ENCODE data around the gene STON2.
"Not testable (repeated sequence)": the region's sequence is repeated elsewhere in the genome, so short reads cannot be mapped to it uniquely, and the experiment has no call there.

Gene STON2

GRCh38 chr14:81400202-81400678 lies at the start of gene STON2:
Gene STON2, minus strand, starts transcription at chr14:81400324. Its CDS starts 1,942 bp downstream, at chr14:81398382.
- peak in 1 of 2 donors; percentile 42 for DNase-seq

- no peak for DNase-seq
Measured at GRCh38 chr14:81449576-81449975, 49.5 kb upstream of the STON2 start.

- no peak for DNase-seq
Measured at GRCh38 chr14:81449114-81449513, 49.0 kb upstream of the STON2 start.

- no peak for DNase-seq
Measured at GRCh38 chr14:81447021-81447764, 47.1 kb upstream of the STON2 start.

- no peak for DNase-seq
Measured at GRCh38 chr14:81446279-81447007, 46.3 kb upstream of the STON2 start.

GRCh38 chr14:81441626-81442134 lies 41.6 kb upstream of the STON2 start:
- DNase-seq: no peak

- DNase-seq: no peak
Measured at GRCh38 chr14:81440041-81440440, 39.9 kb upstream of the STON2 start.

GRCh38 chr14:81437244-81437643 lies 37.1 kb upstream of the STON2 start:
- no peak for DNase-seq

GRCh38 chr14:81436296-81437138 lies 36.4 kb upstream of the STON2 start:
- peak; percentile 29 to 30 for DNase-seq

GRCh38 chr14:81435391-81436295 lies 35.5 kb upstream of the STON2 start:
- DNase-seq: peak in 1 of 2 donors; percentile 9

GRCh38 chr14:81435048-81435390 lies 34.9 kb upstream of the STON2 start:
- no peak for DNase-seq

GRCh38 chr14:81434230-81434629 lies 34.1 kb upstream of the STON2 start:
- no peak for DNase-seq

- no peak for DNase-seq
Measured at GRCh38 chr14:81433378-81433777, 33.3 kb upstream of the STON2 start.

GRCh38 chr14:81432219-81432661 lies 32.1 kb upstream of the STON2 start:
- no peak for DNase-seq

- DNase-seq: no peak
Measured at GRCh38 chr14:81430235-81430634, 30.1 kb upstream of the STON2 start.

GRCh38 chr14:81429749-81430148 lies 29.6 kb upstream of the STON2 start:
- not testable (repeated sequence) for DNase-seq

- DNase-seq: no peak
Measured at GRCh38 chr14:81429028-81429427, 28.9 kb upstream of the STON2 start.

GRCh38 chr14:81427348-81428058 lies 27.4 kb upstream of the STON2 start:
- no peak for DNase-seq

- DNase-seq: no peak
Measured at GRCh38 chr14:81423504-81423903, 23.4 kb upstream of the STON2 start.

- DNase-seq: no peak
Measured at GRCh38 chr14:81418057-81418790, 18.1 kb upstream of the STON2 start.
